Endothelial cell of hepatic sinusoid (primary cell): ENCODE measurements around the gene GRAMD1C.
"Not testable (repeated sequence)": the region's sequence is repeated elsewhere in the genome, so short reads cannot be mapped to it uniquely, and the experiment has no call there.

Experiments
- in situ Hi-C: cut with HindIII; loops from 2 replicates; pipeline ENCODE4 v1.10.0; 2017; ENCODE audit warnings: low sequenced_read_pairs

The GRAMD1C gene

GRCh38 chr3:113838631-113839209, at the start of gene GRAMD1C:
TSS of gene GRAMD1C (plus strand) at chr3:113838788. CDS start at chr3:113838910, 122 bp downstream.
- in situ Hi-C loops = no loop called here

- in situ Hi-C loops = no loop called here
These were observed 47.2 kb upstream of the GRAMD1C start for GRCh38 chr3:113791381-113791780.

DNA sequence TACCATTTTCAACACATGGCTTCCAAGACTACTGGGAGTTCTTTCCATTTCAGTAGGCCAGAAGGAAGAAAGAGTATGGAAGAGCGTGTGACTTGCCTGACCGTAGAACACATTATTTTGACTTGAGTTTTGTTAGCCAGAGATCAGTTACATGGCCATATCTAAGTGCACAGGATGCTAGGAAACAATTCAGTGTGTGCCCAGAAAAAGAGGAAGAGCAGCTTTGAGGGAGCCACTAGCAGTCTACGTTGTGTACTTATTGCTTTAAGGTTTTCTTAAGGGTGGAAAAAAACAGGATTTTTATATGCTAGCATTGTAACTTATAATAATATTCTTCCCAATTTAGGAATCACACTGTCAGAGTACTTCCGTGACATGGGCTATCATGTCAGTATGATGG, 44.1 kb upstream of the GRAMD1C start:
- in situ Hi-C loops = no loop called here

- in situ Hi-C loops = no loop called here
These were observed 42.9 kb upstream of the GRAMD1C start for GRCh38 chr3:113795693-113796092.

DNA sequence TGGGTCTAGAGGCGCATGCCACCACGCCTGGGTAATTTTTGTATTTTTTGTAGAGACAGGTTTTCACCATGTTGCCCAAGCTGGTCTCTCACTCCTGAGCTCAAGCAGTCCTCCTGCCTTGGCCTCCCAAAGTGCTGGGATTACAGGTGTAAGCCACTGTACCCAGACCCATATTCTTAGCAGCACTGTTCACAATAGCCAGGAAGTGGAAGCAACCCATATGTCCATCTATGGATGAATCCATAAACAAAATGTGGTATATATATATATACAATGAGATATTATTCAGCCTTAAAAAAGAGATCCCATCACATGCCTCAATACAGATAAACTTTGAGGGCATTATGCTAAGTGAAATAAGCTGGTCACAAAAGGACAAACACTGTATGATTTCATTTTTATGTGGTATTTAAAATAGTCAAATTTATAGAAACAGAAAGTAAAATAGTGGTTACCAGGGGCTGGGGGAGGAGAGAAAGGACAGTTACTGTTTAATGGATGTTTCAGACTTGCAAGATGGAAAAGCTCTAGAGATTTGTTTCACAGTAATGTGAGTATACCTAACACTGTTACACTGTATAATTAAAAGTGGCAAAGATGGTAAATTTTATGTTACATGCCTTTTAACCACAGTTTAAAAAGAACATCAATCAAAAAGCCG, 35.7 kb upstream of the GRAMD1C start:
- in situ Hi-C loops = no loop called here

DNA sequence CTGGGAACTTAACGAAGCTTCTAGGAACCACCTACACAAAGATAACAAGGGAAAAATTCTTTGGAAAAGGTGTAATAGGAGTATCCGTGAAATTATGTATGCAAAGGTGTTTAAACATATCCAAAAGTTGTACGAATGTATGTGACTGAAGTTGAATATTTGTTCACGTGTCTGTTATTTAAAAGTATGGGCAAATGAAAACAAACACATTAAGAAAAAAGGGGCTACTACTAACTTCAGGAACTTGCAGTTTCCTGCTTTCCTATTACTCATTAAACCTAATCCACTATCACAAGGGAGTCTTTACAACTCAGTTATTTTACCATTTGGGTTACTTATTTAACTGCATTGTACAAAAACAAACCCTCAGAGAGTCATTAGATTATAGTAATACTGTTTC, 33.9 kb upstream of the GRAMD1C start:
- in situ Hi-C loops = no loop called here

DNA sequence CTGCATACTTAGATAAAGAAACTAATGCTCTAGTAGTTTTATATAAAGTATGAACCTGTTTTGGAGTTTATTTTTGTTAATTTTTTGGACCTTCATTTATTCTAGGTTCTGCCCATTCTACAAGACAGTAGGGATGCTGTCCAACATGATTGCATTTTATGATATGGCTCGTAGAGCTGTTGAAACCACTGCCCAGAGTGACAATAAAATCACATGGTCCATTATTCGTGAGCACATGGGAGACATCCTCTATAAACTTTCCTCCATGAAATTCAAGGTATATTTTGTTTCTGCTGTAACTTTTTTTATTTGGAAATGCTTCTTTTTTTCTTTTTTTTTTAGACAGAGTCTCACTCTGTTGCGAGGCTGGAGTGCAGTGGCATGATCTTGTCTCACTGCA, 33.3 kb upstream of the GRAMD1C start:
- in situ Hi-C loops = no loop called here

GRCh38 chr3:113812854-113813253, 25.7 kb upstream of the GRAMD1C start:
- in situ Hi-C loops = no loop called here

DNA sequence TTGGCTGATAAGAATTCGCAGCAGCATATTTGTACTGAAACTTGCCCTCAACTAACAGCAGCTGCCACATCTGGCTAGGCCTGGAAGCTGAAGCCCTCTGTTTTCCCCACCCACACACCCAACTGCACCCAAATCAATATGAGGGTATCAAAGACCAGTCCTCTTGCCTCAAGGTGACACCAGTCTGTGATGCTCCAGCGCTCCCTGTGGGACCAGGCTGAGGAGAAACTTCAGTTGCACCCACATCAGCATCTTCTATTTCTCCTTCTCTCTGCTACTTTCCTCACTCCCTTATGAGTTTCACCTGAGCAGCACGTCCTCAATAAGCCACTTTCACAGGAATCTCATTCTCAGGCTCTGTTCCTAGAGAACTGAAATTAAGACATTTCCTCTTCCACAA, 18.7 kb upstream of the GRAMD1C start:
- in situ Hi-C loops = no loop called here

- in situ Hi-C loops = no loop called here
These were observed 13.5 kb upstream of the GRAMD1C start for GRCh38 chr3:113825090-113825489.

GRCh38 chr3:113828600-113828999, 10.0 kb upstream of the GRAMD1C start:
- in situ Hi-C loops = no loop called here

GRCh38 chr3:113829576-113830354, 8.8 kb upstream of the GRAMD1C start:
- in situ Hi-C loops = no loop called here

DNA sequence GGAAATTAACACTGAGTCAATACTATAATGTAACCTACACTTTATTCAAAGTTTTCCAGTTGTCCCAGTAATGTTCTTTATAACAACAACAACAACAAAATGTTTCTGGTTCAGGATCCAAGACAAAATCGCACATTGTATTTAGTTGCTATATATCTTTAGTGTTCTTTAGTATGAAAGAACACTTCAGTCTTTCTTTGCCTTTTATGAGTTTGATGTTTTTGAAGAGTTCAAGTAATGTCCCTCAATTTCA, 7.6 kb upstream of the GRAMD1C start:
- in situ Hi-C loops = no loop called here

- in situ Hi-C loops = no loop called here
These were observed 6.0 kb upstream of the GRAMD1C start for GRCh38 chr3:113832477-113833164.

DNA sequence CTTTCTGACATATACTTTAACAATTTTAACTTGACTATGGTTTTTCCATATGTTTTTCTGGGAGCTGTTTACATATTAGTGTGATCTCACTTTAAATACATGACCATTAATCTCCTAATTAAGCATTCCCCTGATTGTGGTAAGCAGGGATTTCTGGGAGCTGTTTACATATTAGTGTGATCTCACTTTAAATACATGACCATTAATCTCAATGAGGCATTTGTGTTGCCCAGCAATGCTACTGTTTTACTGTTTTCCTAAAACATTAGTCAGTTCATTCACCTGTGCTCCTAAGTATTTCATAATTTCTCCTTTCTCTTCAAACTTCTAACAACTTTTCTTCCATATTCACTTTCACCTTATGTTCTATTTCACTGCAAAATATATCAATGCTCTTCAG, 3.6 kb upstream of the GRAMD1C start:
- in situ Hi-C loops = no loop called here

- in situ Hi-C loops = no loop called here
These were observed 963 bp downstream of the GRAMD1C start for GRCh38 chr3:113839551-113839950.

GRCh38 chr3:113844622-113845222, 6.1 kb downstream of the GRAMD1C start:
- in situ Hi-C loops = no loop called here

GRCh38 chr3:113847247-113847646, 8.7 kb downstream of the GRAMD1C start:
- in situ Hi-C loops = no loop called here

DNA sequence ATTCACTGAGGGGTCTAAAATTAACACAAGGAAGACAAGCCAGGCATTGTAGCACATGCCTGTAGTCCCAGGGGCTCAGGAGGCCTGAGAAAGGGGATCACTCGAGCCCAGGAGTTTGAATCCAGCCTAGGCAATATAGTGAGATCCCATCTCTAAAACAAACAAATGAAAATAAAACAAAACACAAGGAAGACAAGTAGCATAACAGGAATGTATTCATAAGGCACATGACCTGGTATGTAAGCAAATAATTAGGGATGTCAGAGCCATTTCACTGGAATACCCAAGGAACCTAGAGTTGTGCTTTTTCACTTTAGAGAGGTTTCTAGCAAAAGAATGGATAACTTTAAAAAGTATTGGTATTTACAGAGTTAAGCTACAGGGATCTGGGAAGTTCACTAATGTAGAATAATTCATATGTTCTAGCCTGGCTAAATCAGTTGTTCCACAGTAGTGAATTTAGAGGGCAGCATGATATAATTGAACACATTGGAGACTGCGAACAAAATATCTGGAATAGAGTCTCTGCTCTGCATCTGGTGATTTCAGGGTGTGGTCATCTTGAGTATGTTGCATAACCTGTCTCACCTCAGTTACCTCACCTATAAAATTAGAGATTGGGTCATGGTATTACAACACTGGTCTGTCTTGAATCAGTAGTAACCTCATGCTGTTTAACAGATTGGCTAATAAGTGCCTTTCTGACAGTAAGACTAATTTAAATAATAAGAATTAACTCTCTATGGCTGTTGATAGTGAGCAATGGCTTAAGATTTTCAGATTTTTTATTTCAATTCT, 9.3 kb downstream of the GRAMD1C start:
- in situ Hi-C loops = no loop called here

GRCh38 chr3:113849071-113849470, 10.5 kb downstream of the GRAMD1C start:
- in situ Hi-C loops = not testable (repeated sequence)

DNA sequence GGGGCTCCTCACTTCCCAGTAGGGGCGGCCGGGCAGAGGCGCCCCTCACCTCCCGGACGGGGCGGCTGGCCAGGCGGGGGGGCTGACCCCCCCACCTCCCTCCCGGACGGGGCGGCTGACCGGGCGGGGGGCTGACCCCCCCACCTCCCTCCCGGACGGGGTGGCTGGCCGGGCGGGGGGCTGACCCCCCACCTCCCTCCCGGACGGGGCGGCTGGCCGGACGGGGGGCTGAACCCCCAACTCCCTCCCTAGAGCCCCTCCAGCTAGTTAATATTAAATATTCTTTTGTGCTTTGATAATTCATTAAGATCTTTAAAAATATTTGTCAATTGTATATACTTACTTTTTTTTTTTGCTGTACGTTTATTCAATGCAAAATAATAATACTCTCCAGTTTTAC, 11.3 kb downstream of the GRAMD1C start:
- in situ Hi-C loops = not testable (repeated sequence)
